Posterior vena cava (tissue), 2 donors: Measurements from ENCODE around the gene ABHD5. TPM values are rescaled to one million over a fixed set of nuclear protein-coding genes. Genes with fewer than 3 reads are reported as not detected.
"Not testable (repeated sequence)": the region's sequence is repeated elsewhere in the genome, so short reads cannot be mapped to it uniquely, and the experiment has no call there.

Experiments used
- DNase-seq: peaks from one replicate; pipeline ENCODE4 v3.0.0-alpha.2; 2020; ENCODE audit warnings: low spot score
- intact Hi-C, 2 donors: fragments of 100-400 bp; cut with DNase I; formaldehyde crosslinking; loops; one replicate each; pipeline versions ENCODE4 v1.14.1 to v1.14.2; 2022 to 2023
- total RNA-seq, 2 donors: library from RNA; stranded (reverse); fragmentation: NEBNext Ultra II Directional; extraction: Animal tissue kit (Norgen Biotek cat#: 25700); gene quantifications; one replicate each; pipeline ENCODE4 v1.2.1, GENCODE V29; 2021
- donor health status: DM: yes; HTN: yes; CAD: no.
- donor health status: DM: yes; HTN: yes; CAD: no.

ABHD5 gene
- total RNA-seq, 2 donors from 2014 or later = 19.8 to 32.9 TPM

DNA sequence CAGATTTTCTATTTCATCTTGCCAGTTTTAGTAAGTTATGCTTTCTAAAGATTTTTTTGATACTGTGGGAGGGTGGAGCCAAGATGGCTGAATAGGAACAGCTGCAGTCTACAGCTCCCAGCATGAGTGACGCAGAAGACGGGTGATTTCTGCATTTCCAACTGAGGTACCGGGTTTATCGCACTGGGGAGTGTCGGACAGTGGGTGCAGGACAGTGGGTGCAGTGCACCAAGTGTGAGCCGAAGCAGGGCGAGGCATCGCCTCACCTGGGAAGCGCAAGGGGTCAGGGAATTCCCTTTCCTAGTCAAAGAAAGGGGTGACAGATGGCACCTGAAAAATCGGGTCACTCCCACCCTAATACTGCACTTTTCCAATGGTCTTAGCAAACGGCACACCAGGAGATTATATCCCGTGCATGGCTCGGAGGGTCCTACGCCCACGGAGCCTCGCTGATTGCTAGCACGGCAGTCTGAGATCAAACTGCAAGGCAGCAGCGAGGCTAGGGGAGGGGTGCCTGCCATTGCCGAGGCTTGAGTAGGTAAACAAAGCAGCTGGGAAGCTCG, 11.8 kb upstream of the ABHD5 start:
- intact Hi-C loops, DNase-seq: not testable (repeated sequence)

DNA sequence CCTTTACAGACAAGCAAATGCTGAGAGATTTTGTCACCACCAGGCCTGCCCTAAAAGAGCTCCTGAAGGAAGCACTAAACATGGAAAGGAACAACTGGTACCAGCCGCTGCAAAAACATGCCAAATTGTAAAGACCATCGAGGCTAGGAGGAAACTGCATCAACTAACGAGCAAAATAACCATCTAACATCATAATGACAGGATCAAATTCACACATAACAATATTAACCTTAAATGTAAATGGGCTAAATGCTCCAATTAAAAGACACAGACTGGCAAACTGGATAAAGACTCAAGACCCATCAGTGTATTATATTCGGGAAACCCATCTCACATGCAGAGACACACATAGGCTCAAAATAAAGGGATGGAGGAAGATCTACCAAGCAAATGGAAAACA, 9.9 kb upstream of the ABHD5 start:
- DNase-seq, intact Hi-C loops: not testable (repeated sequence)

DNA sequence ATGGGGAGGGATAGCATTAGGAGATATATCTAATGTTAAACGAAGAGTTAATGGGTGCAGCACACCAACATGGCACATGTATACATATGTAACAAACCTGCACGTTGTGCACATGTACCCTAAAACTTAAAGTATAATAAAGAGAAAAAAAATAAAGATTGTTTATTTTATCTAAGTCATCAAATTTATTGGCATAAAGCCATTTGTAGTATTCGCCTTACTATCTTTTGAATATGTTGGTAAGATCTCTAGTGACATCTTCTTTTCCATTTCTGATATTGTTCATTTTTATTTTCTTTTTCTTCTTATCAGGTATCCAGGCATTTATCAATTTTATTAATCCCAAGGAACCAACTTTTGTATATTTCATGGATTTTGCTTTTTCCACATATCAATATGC, 5.8 kb upstream of the ABHD5 start:
- no peak for DNase-seq
- intact Hi-C loops = no loop called here

DNA sequence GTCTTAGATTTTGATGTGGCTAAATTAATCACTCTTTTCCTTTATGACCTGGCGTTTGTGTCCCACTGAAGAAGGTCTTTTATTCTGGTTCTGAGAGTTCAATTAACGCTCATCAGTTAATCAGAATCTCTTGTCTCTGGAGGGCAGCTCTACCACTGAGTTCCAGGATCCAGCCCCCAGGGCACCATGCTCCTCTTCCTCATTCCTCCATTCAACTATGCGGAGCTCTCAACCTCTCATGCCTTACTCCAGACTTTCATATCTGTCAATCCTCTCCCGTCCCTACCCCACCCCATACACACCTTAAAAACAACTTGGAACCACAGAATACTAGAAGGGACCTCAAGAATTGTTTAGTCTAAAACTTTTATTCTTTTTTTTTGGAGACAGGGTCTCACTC, 4.8 kb upstream of the ABHD5 start:
- DNase-seq = no peak
- intact Hi-C loops = no loop called here

DNA sequence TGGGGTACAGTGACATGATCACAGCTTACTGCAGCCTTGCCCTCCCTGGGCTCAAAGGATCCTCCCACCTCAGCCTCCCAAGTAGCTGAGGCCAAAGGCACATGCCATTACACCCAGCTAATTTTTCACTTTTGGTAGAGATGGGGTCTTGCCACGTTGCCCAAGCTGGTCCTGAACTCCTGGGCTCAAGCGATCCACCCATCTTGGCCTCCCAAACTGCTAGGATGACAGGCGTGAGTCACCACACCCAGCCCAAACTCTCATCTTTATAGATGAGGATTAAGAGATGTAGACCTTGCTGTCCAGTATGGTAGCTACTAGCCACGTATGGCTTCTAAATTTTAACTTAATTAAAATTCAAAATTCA, 4.4 kb upstream of the ABHD5 start:
- DNase-seq = no peak
- intact Hi-C loops = no loop called here

DNA sequence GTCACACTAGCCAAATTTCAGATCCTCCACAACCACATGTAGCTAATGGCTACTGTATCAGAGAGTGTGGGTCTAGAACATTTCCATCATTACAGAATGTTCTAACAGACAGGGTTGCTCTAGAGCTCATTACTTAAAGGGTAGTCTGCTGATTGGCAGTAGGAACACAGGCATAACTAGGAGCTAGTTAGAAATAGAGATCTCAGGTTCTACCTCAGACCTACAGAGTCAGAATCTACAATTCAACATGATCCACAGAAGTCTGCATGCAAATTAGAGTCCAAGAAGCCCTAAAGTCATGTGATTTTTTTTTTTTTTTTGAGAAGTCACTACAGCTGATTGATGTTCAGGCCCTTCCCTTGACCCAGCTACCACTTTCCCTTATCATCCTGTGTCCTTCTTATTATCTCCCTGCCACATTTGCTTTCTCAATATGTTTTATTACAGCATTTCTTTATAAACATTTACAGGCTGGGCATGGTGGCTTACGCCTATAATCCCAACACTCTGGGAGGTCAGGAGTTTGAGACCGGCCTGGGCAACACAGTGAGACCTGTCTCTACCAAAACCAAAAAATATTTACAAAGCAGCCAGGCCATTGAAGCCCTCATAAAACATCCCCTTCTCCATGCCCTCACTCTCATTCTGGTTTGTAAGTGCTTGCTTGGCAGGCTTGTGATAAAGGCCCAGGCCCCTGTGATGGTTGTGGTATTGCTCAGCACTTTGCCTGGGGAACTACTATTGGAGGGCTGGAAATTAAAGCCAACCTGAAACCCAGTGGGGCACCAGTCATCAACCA, 3.8 kb upstream of the ABHD5 start:
- intact Hi-C loops = no loop called here
- DNase-seq = no peak

DNA sequence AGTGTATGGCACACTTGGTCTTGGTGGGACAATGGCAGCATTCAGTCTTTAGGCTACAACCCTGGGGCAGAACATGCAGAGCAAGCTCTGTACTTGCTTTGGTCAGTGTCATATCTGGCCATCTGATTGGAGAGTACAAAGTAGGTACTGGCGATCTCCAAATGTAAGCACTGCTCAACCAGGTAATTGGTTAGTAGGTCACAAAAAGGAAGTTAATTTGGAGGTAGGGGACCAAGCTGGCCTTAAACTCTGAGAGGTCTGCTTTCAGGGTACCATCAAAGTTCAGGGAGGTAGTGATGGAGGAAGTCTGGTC, 3.3 kb upstream of the ABHD5 start:
- intact Hi-C loops = no loop called here
- DNase-seq = no peak

DNA sequence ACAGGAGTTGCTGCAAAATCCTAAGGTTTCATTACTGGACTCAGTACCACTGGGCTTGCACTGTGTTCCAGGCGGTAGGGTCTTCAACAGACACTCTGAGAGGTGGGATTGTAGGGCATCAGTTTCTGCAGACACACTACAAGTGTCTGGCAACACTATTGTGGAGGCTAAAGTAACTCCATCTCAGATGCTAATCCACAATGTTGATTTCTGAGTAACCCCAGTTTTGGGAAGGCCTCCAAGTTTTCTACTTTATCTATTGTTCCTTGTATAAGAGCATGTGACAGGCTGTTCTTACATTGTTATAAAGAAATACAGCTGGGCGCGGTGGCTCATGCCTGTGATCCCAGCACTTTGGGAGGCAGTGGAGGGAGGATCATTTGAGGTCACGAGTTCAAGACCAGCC, 2.5 kb upstream of the ABHD5 start:
- intact Hi-C loops = no loop called here
- no peak for DNase-seq

DNA sequence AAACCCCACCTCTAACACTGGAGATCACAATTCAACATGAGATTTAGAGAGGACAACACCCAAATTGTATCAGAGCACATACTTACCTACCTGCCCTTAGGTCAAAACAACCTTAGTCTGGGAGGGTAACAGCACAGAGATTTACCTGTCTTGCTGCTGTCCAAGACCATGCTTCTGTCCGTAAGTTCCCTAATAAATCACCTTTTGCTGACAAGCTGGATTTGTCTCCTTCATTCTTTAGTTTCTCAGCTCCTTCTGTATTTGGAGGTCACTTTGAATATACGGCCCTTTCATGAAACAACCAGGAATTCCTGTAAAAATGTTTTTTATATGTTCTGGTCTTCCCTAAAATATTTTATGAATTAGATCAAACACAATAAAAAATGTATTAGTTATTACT, 1.6 kb upstream of the ABHD5 start:
- intact Hi-C loops = no loop called here

DNA sequence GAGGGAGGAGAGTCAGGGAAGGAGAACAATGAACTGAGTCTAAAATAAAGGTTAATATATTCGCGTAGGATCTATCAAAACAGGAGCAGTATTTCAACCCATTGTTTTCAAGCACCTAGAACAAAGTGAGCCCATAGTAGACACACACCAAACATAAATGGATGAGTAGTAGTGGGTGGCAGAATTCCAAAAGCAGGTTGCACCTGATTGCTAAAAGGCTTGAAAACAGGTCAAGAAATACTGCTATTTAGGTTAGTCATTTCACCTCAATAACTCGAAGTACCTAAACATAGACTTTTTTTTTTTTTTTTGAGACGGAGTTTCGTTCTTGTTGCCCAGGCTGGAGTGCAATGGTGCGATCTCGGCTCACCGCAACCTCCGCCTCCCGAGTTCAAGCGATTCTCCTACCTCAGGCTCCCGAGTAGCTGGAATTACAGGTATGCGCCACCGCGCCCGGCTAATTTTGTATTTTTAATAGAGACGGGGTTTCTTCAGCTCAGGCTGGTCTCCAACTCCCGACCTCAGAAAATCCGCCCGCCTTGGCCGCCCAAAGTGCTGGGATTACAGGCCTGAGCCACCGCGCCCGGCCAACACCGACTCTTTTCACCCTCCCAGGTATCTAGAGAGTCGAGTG, 855 bp upstream of the ABHD5 start:
- intact Hi-C loops = no loop called here
- DNase-seq = no peak

More for the DNA sequence above, 1.6 kb upstream of the ABHD5 start:
- DNase-seq = no peak

DNA sequence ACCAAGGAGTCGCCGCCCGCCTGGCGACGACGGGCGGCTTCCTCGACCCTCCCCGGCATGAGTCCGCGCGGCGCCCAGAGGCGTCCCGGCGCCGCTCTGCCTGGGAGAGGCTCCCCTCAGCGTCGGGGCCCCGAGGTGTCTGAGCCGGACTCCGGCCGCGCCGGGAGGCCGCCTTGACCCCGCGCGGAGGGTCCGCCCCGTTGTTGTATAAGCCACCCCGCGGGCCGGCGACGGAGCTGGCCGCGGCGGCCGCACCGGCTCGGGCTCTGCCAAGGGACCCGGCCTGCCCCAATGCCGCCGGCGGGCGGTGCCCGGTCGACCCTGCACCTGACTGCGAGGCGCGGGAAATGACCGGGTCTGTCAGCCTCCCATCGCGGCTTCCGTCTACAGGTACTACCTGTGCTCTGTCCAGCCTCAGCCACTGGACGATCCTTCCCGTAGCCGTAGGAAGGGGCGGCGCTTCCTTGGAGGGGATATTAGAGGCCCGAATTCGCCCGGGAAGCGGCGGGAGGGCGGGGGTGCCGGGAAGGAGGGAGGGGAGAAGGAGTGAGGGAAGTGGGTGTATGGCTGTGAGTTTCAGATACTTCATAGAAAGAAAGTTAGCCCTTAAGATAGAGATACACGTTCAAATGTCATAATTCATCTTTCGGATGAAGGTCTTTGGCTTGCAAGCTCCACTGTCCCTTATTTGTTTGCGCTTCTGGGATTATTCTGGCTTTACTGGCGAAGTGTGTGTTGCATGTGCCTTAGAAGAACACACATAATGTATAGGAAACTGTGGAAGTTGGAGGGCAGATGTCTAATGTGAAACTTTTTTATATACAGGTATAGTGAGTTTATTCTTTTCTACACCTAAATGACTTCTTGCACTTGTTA, 620 bp downstream of the ABHD5 start:
- intact Hi-C loops = no loop called here
- DNase-seq = peak; percentile 88

DNA sequence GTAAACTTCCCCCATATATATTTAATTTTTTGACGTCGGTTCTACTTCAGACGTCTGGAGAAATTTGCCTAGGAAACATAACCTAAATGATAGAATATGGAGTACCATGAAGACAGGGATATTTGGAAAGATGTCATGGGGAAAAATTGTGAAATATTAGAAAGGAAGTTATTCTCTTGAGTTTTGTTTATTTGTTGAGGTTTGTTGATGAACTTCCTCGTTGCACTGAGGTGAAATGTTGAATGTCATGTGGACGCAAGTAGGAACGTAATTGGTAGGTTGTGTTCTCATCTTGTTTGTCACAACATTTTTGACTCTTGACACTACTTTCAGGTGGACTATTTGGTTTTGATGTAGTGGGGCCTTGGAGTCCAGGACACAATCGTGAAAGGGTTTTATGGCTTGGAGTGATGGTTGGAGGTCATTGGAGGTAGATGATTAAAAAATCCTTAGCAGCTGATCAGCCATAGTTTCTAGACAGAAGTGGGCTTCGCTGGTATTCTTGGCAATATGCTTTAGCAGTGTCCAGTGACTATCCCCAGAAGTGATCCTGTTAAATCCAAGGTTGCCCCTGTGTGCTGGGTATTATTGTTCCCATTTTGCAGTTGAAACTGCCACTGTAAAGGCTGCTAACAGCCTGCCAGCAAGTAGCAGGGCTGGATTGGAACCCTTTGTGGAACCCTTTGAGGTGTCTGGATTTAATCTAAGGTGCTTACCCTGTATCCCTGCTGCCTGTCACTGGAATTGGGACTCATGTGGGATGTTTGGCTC, 1.5 kb downstream of the ABHD5 start:
- DNase-seq = no peak
- intact Hi-C loops = no loop called here

DNA sequence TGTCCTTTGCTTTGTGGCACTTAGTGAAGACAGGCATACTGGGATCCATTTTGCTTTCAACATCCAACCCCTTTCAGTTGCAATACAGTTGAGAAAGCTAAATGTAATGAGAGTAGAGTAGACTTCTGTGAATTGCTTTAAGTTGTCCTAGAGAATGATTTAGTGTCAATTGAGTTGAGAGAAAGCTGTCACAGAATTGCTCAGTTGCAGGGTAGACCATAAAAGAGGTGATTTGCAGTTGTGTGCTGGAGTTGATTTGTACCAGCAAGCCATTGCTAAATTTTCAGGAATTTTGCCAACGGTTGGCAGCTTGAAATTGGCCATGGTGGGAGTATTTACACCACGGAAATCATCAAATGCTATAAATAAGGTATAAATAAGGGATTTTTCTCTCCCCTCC, 2.2 kb downstream of the ABHD5 start:
- DNase-seq = no peak
- intact Hi-C loops = no loop called here

DNA sequence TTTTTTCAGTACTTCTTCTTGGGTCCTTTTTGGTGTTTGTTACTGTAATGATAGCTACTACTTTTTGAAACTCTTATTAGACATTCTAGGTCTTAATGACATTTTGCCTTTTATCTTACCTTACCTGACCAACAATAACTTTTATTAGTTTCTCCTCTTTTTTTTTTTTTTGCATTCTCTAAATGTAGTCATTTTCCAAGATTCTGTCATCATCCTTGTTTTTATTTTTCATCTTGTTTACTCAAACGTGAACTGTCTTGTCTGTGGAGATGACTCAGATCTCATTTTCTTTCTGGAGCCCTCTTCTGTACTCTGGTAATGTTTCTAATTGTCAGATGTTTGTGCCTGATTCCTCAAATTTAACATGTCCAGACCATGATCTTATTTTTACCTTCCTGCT, 2.9 kb downstream of the ABHD5 start:
- no peak for DNase-seq
- intact Hi-C loops = no loop called here

DNA sequence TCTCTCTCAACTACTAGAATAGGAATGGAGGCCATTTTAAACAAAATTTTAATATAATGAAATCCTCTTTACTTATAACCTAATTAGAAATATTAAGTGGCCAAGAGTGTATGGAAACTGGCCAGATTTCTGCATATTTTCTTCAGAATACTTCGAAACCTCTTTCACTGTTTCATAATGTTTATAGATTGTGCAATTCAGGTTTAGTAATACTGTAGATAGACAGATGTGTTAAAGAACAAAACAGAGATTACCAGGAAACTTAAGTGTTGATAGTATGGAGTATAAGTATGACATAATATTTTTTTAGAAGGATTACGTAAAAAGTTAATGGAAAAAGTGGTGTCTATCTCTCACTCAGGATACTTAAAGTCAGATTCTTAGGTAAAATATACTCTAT, 4.7 kb downstream of the ABHD5 start:
- DNase-seq = no peak

DNA sequence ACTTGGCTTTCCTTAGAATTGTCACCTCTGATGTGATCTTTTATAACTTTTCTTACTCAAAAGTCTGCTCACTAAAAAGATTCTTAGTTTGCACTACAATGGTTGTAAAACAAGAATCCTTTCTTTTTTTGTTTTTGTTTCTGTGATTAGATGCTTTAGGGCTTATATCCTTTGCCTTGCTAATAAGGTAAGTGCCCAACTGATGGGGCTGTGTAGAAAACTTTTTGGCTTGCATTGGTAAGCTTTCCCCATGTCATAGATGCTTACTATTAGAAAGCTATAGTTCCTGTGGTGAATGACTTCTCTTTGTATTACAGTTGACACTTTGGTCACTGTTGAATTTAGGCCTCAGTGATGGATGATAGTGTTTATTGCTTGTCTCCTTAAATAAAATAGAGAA, 5.1 kb downstream of the ABHD5 start:
- intact Hi-C loops = no loop called here

More for the DNA sequence above, 4.7 kb downstream of the ABHD5 start:
- intact Hi-C loops = no loop called here

DNA sequence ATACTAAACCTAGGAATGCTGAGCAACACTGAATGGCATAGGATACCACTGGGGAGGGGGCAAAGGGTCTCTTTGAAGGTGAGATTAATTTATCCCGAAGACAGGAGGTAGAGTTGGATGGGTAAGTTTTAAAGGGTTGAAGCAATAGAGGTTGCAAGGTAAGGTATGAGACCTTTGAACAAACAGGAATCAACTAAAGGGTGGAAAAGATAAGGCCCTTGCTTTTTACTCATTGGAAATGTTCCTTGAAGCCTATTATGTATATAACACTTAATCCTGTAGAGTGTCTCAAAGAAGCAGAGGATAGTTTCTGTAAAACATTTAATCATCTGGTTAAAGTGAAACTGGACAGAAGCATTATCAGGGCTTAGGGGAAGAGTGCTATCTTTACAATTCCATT, 5.7 kb downstream of the ABHD5 start:
- intact Hi-C loops = no loop called here

More for the DNA sequence above, 5.1 kb downstream of the ABHD5 start:
- no peak for DNase-seq

DNA sequence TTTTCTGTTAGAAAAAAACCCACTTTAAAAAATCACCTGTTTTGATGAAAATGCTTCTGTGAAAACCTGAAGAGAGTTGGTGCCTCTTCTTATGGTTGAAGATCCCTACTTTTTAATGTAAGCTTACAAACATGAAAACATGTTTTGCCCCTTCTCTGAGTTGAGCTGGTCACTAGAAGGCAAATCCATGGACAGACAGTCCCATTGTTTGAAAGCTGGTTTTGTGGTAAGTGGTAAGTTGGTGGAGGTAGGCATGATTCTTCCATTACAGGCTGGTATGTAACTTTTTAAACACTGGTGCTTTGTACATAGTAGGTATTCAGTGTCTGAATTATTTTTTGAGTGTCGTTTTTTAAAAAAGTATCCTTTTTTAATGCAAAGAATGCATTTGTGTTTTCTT, 6.1 kb downstream of the ABHD5 start:
- intact Hi-C loops = no loop called here
- DNase-seq = no peak

More for the DNA sequence above, 5.7 kb downstream of the ABHD5 start:
- no peak for DNase-seq

DNA sequence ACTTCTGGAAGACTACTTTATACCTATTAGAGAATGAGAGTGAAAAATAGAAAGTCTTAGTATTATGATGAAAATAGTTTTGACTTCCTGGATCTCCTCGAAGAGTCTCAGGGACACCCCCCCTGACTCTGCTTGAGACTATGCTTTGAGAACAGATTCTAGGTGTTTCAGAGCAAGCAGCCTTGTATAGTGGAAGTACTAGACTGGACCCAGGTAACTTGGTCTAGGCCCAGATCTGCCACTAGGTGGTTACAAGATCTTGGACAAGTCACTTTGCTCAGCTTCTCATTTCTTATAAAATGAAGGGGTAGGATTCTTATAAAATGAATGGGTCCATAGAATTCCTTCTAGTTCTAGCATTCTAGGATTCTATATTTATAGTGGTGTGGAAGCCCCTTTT, 9.1 kb downstream of the ABHD5 start:
- no peak for DNase-seq
- intact Hi-C loops = no loop called here
